Right ventricle myocardium inferior (tissue), 1 donor: ENCODE results near the gene FKBP15. TPM values are rescaled to one million over a fixed set of nuclear protein-coding genes. Genes with fewer than 3 reads are reported as not detected.
"Not testable (repeated sequence)": the region's sequence is repeated elsewhere in the genome, so short reads cannot be mapped to it uniquely, and the experiment has no call there.

Source experiments
- ATAC-seq: fragments of 200-7000 bp; cut with Tn5 transposase; one replicate; pipeline ENCODE4 v1.9.1; 2020; ENCODE audit warnings: mild to moderate bottlenecking, moderate library complexity
- DNase-seq: peaks from one replicate; pipeline ENCODE4 v3.0.0; 2021; ENCODE audit errors: missing footprints
- intact Hi-C: fragments of 100-400 bp; cut with DNase I; formaldehyde crosslinking; loops from one replicate; pipeline ENCODE4 v1.11.0; 2022
- total RNA-seq: library from RNA; stranded (reverse); fragmentation: NEBNext Ultra II Directional; extraction: Animal tissue kit (Norgen Biotek cat#: 25700); gene quantifications from one replicate; pipeline ENCODE4 v1.2.1, GENCODE V29; 2021
- donor health status: DM: no; HTN: yes; CAD: no; lungs with severe emphysema.

Gene FKBP15
- total RNA-seq, 1 donor from 2014 or later = 19.4 TPM

- intact Hi-C loops = no loop called here
- no peak for ATAC-seq
- no peak for DNase-seq
These were observed 17.8 kb upstream of the FKBP15 start for GRCh38 chr9:113238859-113239232.

DNA sequence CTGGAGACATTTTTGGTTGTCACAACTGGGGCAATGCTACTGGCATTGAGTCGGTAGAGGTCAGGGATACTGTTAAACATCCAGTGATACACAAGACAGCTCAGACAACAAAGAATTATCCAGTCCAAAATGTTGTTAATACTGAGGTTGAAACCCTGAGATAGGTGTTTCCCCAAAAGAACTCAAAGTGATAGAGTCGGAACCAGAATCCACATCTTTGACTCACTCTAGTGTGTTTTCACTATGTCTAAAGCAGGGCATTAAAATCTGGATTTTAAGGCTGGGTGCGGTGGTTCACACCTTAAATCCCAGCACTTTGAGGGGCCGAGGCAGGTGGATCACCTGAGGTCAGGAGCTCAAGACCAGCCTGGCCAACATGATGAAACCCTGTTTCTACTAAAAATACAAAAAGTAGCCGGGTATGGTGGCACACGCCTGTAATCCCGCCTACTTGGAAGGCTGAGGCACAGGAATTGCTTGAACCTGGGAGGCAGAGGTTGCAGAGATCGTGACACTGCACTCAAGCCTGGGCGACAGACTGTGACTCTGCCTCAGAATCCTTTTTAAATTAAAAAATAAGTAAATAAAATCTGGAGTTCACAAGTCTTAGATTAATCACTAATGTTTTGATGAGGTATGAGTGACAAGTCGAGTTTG, 17.3 kb upstream of the FKBP15 start:
- intact Hi-C loops = no loop called here
- no peak for DNase-seq
- no peak for ATAC-seq

GRCh38 chr9:113237026-113237425, 15.9 kb upstream of the FKBP15 start:
- peak; percentile 78 for ATAC-seq

DNA sequence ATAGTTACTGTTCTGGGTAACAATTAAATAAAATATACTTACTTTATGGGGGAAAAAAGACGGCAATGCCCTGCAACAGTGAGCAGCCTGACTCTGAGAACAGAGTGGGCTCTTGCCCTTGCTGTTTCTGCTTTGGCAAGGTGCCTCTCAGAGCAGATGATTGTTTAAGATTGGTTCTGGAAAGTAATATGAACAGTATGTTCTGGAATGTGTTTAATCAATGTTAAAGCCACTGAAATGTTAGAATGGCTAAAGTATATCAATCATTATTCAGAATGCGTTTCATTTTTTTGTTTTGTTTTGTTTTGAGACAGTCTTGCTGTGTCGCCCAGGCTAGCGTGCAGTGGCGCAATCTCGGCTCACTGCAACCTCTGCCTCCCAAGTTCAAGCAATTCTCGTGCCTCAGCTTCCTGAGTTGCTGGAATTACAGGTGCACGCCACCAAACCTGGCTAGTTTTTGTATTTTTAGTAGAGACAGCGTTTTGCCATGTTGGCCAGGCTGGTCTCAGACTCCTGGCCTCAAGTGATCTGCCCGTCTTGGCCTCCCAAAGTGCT, 14.7 kb upstream of the FKBP15 start:
- intact Hi-C loops, DNase-seq, ATAC-seq: not testable (repeated sequence)

More at GRCh38 chr9:113237026-113237425, 15.9 kb upstream of the FKBP15 start:
- no peak for DNase-seq
- intact Hi-C loops = no loop called here

DNA sequence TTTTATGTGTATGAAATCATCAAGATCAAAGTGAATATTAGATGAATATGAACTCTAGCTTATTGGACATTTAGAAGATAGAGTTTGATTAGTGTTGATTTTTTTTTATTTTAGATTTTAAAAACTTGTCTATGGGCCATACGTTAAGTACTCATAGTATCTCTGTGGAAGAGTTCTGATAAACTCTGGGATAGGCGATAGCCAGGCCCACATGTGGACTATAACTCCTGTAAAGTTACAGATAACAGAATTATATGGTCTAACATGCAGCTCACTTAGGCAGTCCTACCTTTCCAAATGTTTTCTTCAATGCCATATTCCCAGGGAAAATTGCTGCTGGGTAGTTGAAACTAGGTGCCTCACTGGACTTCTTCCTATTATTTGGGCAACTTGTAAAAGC, 10.6 kb upstream of the FKBP15 start:
- intact Hi-C loops = no loop called here
- DNase-seq = no peak
- ATAC-seq = no peak

DNA sequence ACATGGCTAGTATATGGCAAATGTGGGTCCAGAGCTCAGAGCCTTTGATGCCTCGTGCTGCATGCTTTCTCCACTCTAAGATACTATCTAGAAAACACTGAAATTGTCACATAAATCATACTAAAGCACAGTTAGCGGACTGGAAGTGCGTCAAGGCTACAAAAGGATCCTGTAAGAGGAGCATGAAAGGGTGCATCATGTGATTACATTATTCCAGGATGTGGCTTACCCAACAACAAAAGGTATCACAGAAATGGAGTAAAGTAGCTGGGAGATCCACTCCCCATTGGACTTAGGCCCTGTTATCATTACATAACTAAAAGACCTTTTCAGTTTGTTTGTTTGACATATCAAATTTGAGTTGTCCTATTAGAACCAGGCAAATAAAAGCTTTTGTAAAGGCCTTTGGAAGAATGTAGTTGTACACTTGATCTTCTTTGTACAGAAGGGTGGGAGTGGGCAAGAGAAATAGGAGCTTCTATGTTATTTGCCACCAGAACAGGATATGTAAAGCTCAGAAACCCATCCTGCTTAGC, 7.1 kb upstream of the FKBP15 start:
- intact Hi-C loops = no loop called here
- DNase-seq = no peak

DNA sequence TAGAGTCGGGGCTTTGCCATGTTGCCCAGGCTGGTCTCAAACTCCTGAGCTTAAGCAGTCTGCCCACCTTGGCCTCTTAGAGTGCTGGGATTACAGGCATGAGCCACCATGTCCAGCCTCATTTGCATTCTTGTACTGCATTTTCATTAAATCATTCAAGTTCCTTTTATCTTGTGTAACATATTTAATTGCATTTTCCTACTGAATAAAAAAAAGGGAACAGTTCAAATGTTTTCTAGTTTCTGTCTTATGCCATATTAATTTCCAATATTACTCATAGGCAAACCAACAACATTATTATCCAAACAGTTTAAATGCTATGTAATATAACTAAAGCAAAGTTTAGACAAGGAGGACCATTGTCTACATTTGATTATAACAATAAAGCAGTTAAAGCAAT, 6.4 kb upstream of the FKBP15 start:
- intact Hi-C loops = no loop called here
- DNase-seq = no peak
- ATAC-seq = no peak

More for the DNA sequence above, 7.1 kb upstream of the FKBP15 start:
- ATAC-seq = no peak

DNA sequence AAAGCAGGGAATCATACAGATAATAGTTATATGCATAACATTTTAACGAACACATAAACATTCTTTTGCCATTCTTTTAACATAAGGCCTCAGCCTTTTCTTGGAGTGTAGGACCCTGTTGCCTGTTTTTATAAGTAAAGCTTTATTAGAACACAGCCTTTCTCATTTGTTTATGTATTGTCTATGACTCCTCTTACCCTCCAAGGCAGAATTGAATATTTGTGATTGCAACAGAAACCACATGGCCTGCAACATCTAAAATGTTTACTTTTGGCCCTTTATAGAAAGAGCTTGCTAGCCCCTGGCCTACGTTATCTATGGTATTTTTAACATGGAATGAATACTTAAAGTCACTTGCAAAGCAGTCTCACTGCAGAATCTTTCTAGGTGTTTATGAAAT, 2.9 kb upstream of the FKBP15 start:
- intact Hi-C loops = no loop called here
- no peak for ATAC-seq

DNA sequence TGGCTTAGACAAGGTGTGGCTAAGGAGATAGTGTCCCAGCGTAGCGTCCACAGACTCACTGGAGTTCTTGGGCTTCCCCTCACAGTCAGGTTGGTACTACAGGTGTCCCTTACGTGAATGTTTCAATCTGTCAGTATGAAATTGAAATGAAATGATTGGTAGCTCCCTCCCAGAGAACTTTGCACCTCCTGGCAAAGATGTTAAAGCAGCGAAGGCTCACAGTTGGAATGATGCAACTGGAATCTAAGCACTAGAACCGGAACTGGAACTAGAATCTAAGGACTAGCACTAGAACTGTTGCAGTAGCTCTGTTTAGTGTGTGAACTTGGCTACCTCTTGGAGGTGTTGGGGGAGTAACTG, 1.4 kb upstream of the FKBP15 start:
- intact Hi-C loops = no loop called here
- ATAC-seq (no peak), DNase-seq (no peak)

More for the DNA sequence above, 2.9 kb upstream of the FKBP15 start:
- no peak for DNase-seq

- DNase-seq (no peak), ATAC-seq (no peak)
- intact Hi-C loops = loop anchor here (2.0 kb wide), 1 partner anchor 53 kb away; the partner anchor contains the start of genes CDC26 and PRPF4
These were observed 864 bp upstream of the FKBP15 start for GRCh38 chr9:113221800-113222481.

GRCh38 chr9:113220467-113221002, 542 bp downstream of the FKBP15 start:
- intact Hi-C loops = loop anchor here (2.0 kb wide), 1 partner anchor 54 kb away; the partner anchor contains the start of genes CDC26 and PRPF4
- no peak for ATAC-seq
- no peak for DNase-seq

DNA sequence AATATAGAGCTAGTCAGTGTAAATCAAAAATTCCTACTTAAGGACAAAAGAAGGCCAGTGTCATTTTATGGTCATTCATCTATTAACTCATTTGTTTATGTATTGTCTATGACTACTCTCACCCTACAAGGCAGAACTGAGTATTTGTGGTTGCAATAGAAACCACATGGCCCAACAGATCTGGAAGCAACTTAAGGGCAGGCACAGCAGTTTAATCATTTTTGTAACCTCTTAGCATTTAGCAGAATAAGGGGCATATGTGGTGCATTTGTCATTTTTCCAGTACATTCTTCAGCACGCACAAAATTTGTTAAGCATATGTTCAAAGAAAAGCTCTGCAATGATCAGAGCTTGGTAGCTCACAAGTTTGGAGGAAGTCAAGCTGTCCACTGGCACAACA, 1.1 kb downstream of the FKBP15 start:
- no peak for ATAC-seq
- DNase-seq = no peak

DNA sequence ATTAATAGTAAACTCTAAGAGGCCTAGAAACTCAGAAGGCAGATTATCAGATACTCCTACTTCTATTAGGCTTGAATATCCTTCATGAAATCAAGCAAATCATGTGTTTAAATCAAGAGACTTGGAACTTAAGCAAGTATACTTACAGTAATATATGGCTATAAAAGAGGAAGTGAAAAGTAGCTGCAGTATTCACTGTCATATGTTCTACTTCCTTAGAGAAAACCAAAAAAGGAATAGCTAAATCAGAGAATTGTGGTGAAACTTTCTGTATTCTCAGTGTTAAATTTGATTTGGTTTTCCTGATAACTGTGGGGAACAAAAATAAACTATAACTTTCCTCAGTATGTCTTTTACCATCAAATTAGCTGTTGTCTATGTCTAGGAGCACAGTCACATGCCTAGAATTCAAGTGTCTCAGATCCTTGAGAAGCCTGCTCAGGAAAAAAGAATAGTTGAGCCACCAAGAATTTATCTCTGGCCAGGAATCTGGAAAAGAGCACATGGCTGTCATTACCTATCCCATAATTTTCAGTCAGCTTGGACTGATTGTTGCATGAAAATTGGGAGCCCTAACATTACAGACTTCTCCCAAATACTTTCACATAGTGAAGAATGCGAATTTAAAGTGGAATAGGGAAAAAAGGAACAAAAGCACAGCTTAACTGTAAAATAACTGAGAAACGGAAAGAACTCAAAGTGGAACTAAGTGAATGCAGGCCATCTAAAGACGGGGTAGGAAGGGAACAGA, 1.7 kb downstream of the FKBP15 start:
- intact Hi-C loops = no loop called here
- ATAC-seq (no peak), DNase-seq (no peak)

More for the DNA sequence above, 1.1 kb downstream of the FKBP15 start:
- intact Hi-C loops = loop anchor here (2.0 kb wide), 1 partner anchor 55 kb away; the partner anchor contains the start of genes CDC26 and PRPF4

GRCh38 chr9:113216406-113216805, 4.7 kb downstream of the FKBP15 start:
- intact Hi-C loops = no loop called here
- DNase-seq (no peak), ATAC-seq (no peak)

DNA sequence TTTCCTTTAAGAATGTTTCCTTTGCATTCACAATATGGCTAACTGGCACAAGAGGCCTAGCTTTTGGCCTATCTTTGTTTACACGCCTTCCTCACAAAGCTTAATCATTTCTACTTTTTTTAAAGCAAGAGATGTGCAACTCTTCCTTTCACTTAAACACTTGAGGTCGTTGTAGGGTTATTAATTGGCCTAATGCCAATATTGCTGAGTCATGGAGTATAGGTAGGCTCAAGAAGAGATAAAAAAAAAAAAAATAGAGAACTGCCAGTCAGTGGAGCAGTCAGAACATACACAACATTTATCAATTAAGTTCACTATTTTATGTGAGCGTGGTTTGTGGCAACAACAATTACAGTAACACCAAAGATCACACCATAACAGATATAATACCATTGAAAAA, 5.9 kb downstream of the FKBP15 start:
- DNase-seq (no peak), ATAC-seq (no peak)
- intact Hi-C loops = no loop called here

- ATAC-seq (no peak), DNase-seq (no peak)
- intact Hi-C loops = no loop called here
These were observed 10.3 kb downstream of the FKBP15 start for GRCh38 chr9:113210815-113211214.

DNA sequence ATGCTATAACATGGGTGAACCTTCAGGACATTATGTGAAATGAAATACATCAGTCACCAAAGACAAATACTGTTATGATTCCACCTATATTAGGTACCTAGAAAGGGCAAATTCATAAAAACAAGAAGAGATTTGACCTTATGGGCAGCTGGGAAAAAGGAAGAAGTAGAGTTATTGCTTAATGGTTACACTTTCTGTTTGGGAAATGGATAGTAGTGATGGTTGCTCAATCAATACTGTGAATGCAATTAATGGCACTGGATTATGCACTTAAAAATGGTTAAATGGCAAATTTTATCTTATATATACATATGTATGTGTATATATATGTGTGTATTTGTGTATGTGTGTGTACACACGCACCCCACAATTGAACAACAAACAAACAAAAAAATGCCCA, 15.2 kb downstream of the FKBP15 start:
- DNase-seq = no peak
- no peak for ATAC-seq
- intact Hi-C loops = no loop called here

- intact Hi-C loops = no loop called here
- ATAC-seq (no peak), DNase-seq (no peak)
These were observed 15.6 kb downstream of the FKBP15 start for GRCh38 chr9:113205432-113205831.
